GM21723 (cell line): ENCODE measurements around the gene ASAH2B.

ENCODE experiments used
- ATAC-seq: cut with Tn5 transposase; IDR thresholded peaks from one replicate; pipeline ENCODE4 v1.9.1; 2021; ENCODE audit warnings: mild to moderate bottlenecking, moderate library complexity; ENCODE audit not compliant: unreplicated experiment

Gene ASAH2B

GRCh38 chr10:50796693-50797092, 57.0 kb downstream of the ASAH2B start:
- ATAC-seq, result no peak

DNA sequence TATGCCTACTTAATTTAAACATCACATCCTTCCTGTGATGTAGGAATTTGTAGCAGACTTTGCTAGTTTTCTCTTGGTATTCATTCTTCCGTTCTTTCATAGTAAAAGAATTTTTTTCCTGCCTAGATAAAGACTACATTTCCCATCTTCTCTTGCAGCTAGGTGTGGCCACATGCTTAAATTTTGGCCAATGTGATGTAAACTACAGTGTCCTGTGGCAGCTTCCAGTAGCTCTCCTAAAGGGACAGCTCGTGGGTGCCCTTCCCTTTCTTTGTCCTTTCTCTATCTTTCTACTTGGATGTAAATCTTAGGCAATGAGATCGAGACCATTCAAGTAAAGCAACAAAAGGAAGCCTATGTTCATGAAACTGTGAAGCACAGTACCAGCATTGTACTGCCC, 58.6 kb downstream of the ASAH2B start:
- ATAC-seq, result no peak

DNA sequence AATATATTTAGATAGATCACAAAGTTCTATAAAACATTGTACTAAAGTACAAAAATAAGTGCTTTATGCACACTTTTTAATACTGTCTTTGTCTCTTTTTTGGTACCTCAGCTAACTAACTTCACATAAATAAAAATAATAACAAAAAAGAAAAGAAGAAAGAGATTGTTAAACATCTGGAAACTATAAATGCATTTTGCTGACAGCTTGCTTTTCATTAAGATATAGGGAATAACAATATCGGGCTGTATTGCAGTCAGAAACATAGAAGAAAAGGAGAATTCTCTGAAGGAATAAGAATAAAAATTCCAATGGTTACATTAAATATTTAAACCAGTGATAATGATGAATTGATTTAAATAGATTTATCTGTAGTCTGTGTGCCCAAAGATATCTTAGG, 59.9 kb downstream of the ASAH2B start:
- no peak for ATAC-seq

DNA sequence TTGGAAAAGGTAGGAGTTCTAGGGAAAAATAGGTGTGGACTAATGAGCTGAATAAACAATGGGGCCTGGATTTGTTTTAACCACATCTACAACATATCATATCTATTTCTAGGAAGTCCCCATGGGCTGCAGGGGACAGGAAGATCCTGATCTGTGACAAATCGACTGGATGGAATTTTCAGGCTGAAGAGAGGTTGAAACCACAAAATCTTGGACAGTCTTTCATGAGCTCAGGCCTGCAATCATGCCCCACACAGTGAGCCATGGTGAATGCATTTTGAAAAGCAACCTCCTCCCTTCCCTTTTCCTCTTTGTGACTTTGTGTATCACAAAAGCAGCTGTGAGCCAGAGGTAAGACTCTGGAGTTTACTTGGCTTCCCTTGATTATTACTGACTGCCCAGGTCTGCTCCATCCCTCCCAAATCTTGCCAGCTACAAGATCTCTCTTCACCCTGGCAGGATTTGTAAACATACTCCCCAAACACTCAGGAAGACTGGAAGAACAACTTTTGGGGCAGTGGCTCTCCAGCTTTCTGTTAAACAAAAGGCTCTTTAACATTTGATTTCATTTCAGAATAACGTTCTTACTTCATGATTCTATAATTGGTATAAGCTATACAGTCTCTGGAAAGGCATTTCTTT, 66.4 kb downstream of the ASAH2B start:
- ATAC-seq, result no peak

GRCh38 chr10:50807851-50808776, 68.4 kb downstream of the ASAH2B start:
- no peak for ATAC-seq
